Fibroblast of lung (primary cell): ENCODE measurements around the gene SLC28A1.

Source experiments
- EZH2 ChIP-seq: IDR thresholded peaks from 2 replicates; pipeline ENCODE4 v1.5.1; 2012; ENCODE audit warnings: low read length, control low read depth, mild to moderate bottlenecking; ENCODE audit errors: missing control alignments
- TF ChIP-seq, protein P1 (sequence below), 2 donors: IDR thresholded peaks in 1 of 2; conservative IDR thresholded peaks in 1 of 2; 1 replicate in 1 of 2; 2 replicates in 1 of 2; pipeline ENCODE4 v1.5.1; 2011 to 2012; ENCODE audit warnings: low read length in 2 of 2, control low read depth in 1 of 2, inconsistent platforms in 1 of 2, low read depth in 1 of 2, mild to moderate bottlenecking in 1 of 2

DNA sequence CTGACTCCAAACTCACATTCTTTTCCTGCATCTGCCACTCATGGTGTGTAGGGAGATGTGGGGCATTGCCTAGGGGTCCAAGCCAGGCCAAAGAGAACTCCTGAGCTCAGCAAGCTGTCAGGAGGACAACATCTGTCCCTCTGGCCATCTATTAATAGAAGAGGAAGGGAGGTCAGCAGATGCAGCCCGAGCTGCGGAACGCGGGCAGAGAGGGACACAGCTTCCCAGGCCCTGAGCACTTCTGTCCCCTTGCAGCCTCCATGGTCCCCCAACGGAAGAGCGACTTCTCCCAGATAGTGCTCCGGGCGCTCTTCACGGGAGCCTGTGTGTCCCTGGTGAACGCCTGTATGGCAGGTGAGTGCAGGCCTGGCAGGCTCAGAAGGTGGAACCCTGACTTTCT, 59.8 kb downstream of the SLC28A1 start:
- TF ChIP-seq, protein P1, sequence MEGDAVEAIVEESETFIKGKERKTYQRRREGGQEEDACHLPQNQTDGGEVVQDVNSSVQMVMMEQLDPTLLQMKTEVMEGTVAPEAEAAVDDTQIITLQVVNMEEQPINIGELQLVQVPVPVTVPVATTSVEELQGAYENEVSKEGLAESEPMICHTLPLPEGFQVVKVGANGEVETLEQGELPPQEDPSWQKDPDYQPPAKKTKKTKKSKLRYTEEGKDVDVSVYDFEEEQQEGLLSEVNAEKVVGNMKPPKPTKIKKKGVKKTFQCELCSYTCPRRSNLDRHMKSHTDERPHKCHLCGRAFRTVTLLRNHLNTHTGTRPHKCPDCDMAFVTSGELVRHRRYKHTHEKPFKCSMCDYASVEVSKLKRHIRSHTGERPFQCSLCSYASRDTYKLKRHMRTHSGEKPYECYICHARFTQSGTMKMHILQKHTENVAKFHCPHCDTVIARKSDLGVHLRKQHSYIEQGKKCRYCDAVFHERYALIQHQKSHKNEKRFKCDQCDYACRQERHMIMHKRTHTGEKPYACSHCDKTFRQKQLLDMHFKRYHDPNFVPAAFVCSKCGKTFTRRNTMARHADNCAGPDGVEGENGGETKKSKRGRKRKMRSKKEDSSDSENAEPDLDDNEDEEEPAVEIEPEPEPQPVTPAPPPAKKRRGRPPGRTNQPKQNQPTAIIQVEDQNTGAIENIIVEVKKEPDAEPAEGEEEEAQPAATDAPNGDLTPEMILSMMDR (conservative IDR thresholded peaks at IDR 0.05 in 1 of 2, IDR thresholded peaks at IDR 0.05 in 1 of 2; ENCODE audit: low read depth in 1 of 2, low read length in 2 of 2) = no peak
- TF ChIP-seq EZH2 = no peak
